DND-41 (cell line): ENCODE measurements around the gene HOTAIR.

Experiments used
- EZH2 ChIP-seq: IDR thresholded peaks from 3 replicates; pipeline ENCODE4 v1.6.1; 2012; ENCODE audit warnings: borderline replicate concordance, low read depth, mild to moderate bottlenecking, moderate library complexity, low read length, inconsistent platforms; ENCODE audit not compliant: severe bottlenecking
- TF ChIP-seq, protein P1 (sequence below): IDR thresholded peaks from 2 replicates; pipeline ENCODE4 v1.5.1; 2012; ENCODE audit warnings: borderline replicate concordance, low read length, moderate library complexity, mild to moderate bottlenecking; ENCODE audit not compliant: poor library complexity, severe bottlenecking; ENCODE audit errors: extremely low read depth

DNA sequence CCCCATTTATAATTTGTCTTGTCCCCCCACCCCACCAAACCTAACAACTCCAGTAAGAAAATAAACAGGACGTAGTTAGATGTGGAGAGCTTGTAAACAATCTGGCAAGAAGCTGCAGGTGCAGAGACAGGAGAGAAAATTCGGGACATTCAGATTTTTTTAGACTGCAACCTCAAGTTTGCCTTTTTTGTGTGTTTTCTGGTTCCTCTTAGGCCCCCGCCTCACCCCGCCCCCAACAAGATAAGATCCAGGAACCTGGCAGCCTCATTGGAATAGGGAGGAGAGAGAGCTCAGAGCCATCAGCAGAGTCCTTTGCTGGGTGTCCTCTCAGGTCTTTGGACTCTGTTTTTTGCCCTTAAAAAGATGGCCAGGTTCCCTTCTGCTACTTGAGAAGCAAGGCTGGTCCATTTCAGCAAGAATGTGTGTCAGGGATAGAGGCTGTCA lies 13.1 kb upstream of the HOTAIR start:
- TF ChIP-seq, protein P1, sequence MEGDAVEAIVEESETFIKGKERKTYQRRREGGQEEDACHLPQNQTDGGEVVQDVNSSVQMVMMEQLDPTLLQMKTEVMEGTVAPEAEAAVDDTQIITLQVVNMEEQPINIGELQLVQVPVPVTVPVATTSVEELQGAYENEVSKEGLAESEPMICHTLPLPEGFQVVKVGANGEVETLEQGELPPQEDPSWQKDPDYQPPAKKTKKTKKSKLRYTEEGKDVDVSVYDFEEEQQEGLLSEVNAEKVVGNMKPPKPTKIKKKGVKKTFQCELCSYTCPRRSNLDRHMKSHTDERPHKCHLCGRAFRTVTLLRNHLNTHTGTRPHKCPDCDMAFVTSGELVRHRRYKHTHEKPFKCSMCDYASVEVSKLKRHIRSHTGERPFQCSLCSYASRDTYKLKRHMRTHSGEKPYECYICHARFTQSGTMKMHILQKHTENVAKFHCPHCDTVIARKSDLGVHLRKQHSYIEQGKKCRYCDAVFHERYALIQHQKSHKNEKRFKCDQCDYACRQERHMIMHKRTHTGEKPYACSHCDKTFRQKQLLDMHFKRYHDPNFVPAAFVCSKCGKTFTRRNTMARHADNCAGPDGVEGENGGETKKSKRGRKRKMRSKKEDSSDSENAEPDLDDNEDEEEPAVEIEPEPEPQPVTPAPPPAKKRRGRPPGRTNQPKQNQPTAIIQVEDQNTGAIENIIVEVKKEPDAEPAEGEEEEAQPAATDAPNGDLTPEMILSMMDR: no peak
- TF ChIP-seq EZH2: no peak
